NB4 (cell line): Measurements from ENCODE around the gene FBN3.

ENCODE experiments used
- CTCF ChIP-seq: IDR thresholded peaks from one replicate; pipeline ENCODE4 v1.5.1; 2012; ENCODE audit warnings: low read depth, low read length
- MAX ChIP-seq: IDR thresholded peaks from 2 replicates; pipeline ENCODE4 v1.6.1; 2011; ENCODE audit warnings: low read depth, low read length

- TF ChIP-seq CTCF (no peak), MAX (no peak)
These were observed 6.4 kb downstream of the FBN3 start for GRCh38 chr19:8143041-8143440.
